Measurements from ENCODE around the gene SPARCL1.
"Not testable (repeated sequence)": the region's sequence is repeated elsewhere in the genome, so short reads cannot be mapped to it uniquely, and the experiment has no call there.

SPARCL1 gene

GRCh38 chr4:87499403-87500091, 29.6 kb downstream of the SPARCL1 start:
- peak; percentile 0 for DNase-seq

GRCh38 chr4:87498446-87498900, 30.7 kb downstream of the SPARCL1 start:
- no peak for DNase-seq

DNA sequence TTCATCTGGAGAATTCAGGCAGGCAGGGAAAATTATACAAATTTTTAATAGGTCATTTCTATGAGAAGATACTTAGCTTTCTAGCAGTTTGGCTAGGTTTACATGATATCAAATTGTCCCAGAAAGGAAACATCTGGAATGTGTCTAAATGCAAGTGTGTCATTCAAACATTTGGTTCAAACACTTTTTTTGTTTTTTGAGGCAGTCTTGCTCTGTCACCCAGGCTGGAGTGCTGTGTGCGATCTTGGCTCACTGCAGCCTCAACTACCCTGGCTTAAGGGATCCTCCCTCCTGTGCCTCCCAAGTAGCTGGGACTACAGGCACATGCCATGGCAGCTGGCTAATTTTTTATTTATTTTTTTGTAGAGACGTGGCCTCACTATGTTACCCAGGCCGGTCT, 31.6 kb downstream of the SPARCL1 start:
- no peak for DNase-seq

DNA sequence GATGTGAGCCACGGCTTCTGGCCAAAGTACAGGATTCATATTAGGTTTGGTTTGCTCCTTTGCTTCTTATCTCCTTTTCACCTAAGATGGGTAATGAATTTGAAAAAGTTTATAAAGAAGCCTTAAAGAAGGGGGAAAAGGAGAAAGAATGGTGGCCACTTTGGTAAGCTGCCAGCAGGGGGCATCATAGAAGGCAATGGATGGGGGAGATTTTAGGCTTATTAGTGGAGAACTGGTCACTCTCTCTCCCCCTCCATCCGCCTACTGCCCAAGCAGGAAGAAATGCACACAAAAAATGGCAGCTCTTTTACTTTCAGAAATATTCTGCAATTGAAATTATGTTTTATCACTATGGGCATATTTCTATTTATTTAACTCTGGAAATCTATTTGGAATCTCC, 32.0 kb downstream of the SPARCL1 start:
- DNase-seq: no peak

DNA sequence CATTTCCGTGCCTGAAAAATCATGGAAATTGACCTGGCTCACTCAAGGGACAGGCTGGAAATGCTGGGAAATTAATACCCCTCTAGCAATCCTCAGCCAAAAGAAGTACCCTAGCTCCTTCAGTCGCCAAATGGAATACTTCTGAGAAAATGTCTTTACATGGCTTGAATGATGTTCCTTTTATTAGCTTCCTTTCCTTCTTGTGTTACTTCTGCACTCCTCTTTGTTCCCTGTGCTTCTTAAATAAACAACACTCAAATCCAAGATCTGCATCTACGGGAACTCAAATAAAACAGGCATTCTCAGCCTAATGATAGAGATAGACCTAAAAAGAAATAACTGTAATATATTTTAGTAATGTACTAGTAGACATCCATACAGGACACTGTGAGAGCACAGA, 36.1 kb downstream of the SPARCL1 start:
- DNase-seq: no peak

DNA sequence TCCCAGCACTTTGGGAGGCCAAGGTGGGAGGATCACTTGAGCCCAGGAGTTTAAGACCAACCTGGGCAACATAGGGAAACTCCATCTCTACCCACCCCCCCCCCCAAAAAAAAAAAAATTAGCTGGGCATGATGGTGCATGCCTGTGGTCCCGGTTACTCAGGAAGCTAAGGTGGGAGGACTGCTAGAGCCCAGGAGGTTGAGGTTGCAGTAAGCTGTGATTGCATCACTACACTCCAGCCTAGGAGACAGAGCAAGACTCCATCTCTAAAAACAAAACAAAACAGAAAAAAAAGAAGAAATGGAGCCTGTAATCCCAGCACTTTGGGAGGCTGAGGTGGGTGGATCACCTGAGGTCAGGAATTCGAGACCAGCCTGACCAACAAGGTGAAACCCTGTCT, 37.3 kb downstream of the SPARCL1 start:
- not testable (repeated sequence) for DNase-seq

DNA sequence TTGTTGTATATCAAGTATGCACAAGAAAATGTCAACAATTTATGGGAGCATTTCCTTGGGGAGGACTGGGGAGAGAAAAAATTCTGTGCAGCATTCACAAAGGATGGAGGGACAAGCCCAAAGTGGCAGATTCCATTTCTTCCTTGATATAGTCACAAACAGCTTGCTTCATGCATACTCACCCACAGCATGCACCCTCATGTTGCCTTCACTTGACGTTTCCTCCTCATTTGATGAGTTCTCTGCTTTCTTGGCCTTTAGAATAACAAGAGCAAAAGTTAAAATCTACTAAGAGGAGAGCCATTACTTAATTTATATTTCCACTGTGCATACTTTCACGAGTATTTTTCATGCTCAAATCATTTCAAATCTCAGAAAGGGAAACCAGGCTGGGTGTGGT, 37.7 kb downstream of the SPARCL1 start:
- no peak for DNase-seq

DNA sequence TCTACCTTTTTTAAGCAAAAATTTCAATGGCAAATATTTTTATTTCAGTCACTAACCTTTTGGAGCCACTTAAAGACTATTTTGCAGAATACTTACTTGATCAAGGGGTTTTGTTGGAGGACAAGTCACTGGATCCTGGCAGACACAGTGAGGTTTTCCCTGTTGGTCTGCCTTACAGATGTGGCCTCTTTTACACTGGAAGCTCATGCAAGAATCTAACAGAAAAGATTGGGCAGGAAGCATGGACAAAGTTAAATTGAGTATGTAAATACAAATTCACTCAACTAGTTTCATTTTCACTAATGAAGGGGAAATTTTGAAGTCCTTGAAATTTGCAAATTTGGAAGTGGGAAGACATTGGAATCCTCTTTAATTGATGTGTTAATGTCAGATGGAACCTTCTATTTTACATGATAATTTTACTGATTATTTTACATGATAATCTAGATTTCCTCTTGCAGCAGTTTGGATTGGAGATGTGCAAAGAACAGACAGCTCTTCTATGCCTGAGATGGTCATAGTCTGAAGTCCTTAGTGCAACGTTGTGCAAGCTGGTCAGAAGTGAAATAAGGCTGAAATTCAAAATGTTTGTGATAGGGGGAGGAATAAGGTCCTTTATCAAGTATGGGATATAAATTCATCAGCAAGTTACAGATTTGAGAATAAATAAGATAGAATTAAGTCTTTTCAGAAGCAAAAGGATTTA, 38.4 kb downstream of the SPARCL1 start:
- DNase-seq: no peak

DNA sequence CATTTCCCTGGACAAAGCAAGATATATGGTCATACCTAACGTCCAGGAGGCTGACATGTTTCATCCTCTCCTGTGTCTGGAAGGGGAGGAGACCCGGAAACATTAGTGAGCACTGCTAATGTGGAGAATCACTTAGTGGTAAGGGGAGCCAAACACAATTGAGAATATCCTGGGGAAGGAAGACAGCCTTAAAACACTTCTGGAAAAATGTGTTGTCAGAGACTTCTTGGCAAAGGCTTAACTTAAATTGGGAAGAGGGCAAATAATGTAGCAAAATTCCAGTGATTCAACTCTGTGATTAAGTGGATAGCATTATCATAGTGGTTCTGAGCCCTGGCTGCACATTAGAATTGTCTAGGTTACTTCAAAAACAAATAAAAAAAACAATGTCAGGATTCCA, 39.5 kb downstream of the SPARCL1 start:
- no peak for DNase-seq

- not testable (repeated sequence) for DNase-seq
Observed at GRCh38 chr4:87488666-87489065, 40.5 kb downstream of the SPARCL1 start.

DNA sequence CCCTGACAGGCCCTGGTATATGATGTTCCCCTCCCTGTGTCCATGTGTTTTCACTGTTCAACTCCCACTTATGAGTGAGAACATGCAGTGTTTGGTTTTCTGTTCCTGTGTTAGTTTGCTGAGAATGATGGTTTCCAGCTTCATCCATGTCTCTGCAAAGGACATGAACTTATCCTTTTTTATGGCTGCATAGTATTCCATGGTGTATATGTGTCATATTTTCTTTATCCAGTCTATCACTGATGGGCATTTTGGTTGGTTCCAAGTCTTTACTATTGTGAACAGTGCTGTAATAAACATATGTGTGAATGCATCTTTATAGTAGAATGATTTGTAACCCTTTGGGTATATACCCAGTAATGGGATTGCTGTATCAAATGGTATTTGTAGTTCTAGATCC, 45.9 kb downstream of the SPARCL1 start:
- not testable (repeated sequence) for DNase-seq

- DNase-seq: no peak
Observed at GRCh38 chr4:87481377-87481776, 47.8 kb downstream of the SPARCL1 start.

- no peak for DNase-seq
Observed at GRCh38 chr4:87478732-87479250, 50.4 kb downstream of the SPARCL1 start.

GRCh38 chr4:87476934-87477333, 52.2 kb downstream of the SPARCL1 start:
- DNase-seq: no peak

GRCh38 chr4:87469390-87469789, 59.8 kb downstream of the SPARCL1 start:
- no peak for DNase-seq

DNA sequence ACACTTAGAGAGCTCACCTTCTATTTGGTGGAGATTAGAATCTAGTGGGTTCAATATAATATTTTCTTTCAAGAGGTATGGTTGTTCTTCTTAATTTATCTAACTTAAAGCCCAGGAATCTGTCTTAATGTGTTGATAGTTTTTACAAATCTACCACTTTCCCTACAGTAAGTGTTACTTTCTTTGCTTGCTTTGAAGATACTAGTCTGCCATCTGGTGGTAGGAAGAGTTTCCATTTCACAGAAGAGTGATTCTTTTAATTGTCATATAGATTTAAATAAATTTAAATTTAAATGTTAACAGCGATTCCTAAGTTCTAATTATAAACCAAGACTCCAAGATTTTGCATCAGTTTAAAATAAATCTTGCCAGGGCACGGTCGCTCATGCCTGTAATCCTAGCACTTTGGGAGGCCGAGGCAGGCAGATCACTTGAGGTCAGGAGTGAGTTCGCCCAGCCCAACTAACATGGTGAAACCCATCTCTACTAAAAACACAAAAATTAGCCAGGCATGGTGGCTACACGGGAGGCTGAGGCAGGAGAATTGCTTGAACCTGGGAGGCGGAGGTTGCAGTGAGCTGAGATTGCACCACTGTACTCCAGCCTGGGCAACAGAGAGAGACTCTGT, 63.3 kb downstream of the SPARCL1 start:
- DNase-seq: no peak

DNA sequence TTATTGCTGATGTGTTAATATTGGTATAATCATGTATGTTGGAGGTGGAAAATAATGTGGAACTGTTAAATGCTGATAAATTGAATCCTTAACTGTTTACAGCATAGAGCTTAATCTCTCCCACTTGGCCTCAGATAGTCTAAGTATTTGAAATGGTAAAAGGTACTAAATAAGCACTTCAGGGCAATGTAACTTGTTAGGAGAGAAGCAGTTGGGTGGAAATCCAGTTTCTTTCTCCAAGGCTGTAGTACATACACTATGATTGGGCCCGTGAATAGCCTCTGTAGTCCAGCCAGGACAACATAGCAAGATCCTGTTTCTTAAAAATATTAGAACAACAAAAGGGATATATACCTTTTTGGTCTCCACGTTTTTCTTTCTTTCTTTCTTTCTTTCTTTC, 67.1 kb downstream of the SPARCL1 start:
- DNase-seq: no peak

- no peak for DNase-seq
Observed at GRCh38 chr4:87461281-87461700, 67.9 kb downstream of the SPARCL1 start.

GRCh38 chr4:87458913-87459312, 70.3 kb downstream of the SPARCL1 start:
- no peak for DNase-seq

- DNase-seq: no peak
Observed at GRCh38 chr4:87451537-87451936, 77.6 kb downstream of the SPARCL1 start.

DNA sequence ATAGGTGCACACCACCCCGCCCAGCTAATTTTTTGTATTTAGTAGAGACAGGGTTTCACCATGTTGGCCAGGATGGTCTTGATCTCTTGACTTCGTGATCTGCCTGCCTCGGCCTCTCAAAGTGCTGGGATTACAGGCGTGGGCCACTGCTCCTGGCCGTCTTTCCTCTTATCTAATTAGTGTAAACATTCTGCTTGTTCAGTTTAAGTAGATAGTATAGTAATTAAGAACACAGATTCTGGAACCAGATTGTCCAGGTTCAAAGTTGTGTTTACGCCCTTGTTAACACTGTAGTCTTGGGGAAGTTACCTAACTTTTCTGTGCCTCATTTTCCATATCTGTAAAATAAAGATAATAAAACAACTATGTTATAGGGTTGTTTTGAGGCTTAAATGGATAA, 82.8 kb downstream of the SPARCL1 start:
- not testable (repeated sequence) for DNase-seq

- DNase-seq: no peak
Observed at GRCh38 chr4:87445964-87446363, 83.2 kb downstream of the SPARCL1 start.

DNA sequence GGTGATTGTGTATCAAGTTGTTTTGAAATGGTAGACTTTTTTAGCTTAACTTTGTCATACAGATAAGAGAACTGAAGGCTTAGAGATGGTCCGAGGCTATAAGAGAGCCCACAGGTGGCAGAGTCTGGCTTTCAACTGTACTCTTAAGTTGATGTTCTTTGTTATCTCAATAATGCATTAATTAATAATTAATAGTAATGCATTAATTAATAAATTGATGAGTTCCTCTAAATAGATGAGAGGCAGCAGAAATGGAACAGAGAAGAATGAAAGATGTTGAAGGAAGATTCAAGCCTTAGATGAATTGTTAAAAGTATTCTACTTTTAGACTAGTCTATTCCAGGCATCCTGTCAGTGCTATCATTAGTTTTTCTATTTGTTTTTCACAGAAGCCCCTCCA, 84.4 kb downstream of the SPARCL1 start:
- DNase-seq: no peak

- no peak for DNase-seq
Observed at GRCh38 chr4:87442889-87443288, 86.3 kb downstream of the SPARCL1 start.

All from stimulated activated naive CD4-positive, alpha-beta T cell treated with Interleukin-2 at 50 U/mL for 16 hours (primary cell).